ENCODE data around the gene DPAGT1. TPM values are rescaled to one million over a fixed set of nuclear protein-coding genes. Genes with fewer than 3 reads are reported as not detected.

DPAGT1 gene
- total and polyA plus RNA-seq, 2 of the 8 experiments (the other 6 are each of a cell fraction or from before 2014, with no cell fraction given), result 59.8 to 236 TPM

DNA sequence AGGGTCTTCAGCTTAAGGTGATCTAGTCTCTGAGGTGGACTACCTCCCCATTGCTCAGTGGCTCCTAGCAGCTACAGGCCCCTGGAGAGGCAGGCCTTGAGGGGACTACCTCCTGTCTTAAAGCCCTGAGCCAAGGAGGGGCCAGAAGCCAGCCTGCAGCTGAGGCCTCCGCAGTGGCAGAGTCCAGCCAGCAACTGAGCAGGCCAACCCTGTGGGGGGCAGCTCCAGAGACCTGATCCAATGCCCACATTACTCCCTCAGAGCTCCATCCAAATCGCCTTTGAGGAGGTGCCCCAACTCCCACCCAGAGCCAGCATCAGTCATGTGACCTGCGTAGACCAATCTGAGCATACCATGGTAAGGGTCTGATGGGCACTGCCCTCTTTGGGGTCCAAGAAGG lies 8.2 kb upstream of the DPAGT1 start:
- Histone ChIP-seq H4K20me1 (replicated peaks in 1 of 2; ENCODE audit: control insufficient read depth in 1 of 2, insufficient read depth in 2 of 2, low read length in 2 of 2) (peaks cover 0 to 4% of the 10 kb centered on the region in 2 experiments), H2AK5ac (ENCODE audit: low read depth, low read length) (no peak overlapping the region), H2BK15ac (ENCODE audit: low read length) (no peak overlapping the region), H3K4ac (replicated peaks; ENCODE audit: insufficient read length, low read depth, low read length) (no peak overlapping the region), H3K79me1 (ENCODE audit: low read depth, low read length) (no peaks in the 10 kb centered on the region; the same call in 1 of the 2 replicates), H4K8ac (ENCODE audit: extremely low read depth, insufficient read depth, low read length) (no peak overlapping the region), H3K4me2 (ENCODE audit: insufficient read depth in 1 of 2, low read depth in 2 of 2, low read length in 2 of 2) (no peak overlapping the region), H3K79me2 (ENCODE audit: control insufficient read depth in 1 of 2, insufficient read depth in 2 of 2, low read length in 2 of 2) (no peaks in the 10 kb centered on the region), H2BK20ac (ENCODE audit: low read length) (no peak overlapping the region), H3K36me3 (ENCODE audit: control insufficient read depth in 2 of 4, insufficient read depth in 4 of 4, low read length in 3 of 4) (no peaks in the 10 kb centered on the region; a peak in 1 of 8 replicates), H2BK12ac (ENCODE audit: low read depth, low read length) (no peak overlapping the region), H3K9me3 (ENCODE audit: insufficient read depth in 2 of 2, low read depth in 1 of 2, low read length in 1 of 2) (no peaks in the 10 kb centered on the region), H3K23ac (ENCODE audit: insufficient read length) (no peak overlapping the region), H3K27ac (ENCODE audit: low read depth, low read length) (no peak overlapping the region), H4K5ac (ENCODE audit: insufficient read length, low read depth, low read length) (no peak overlapping the region), H3K9ac (replicated peaks in 1 of 4; ENCODE audit: extremely low read depth in 1 of 4, low read depth in 3 of 4, low read length in 3 of 4) (no peak overlapping the region), H3K14ac (ENCODE audit: insufficient read length) (no peak overlapping the region), H2BK5ac (ENCODE audit: low read depth, low read length) (no peak overlapping the region), H2BK120ac (replicated peaks; ENCODE audit: low read depth, low read length) (no peak overlapping the region), H3K27me3 (replicated peaks in 1 of 4; ENCODE audit: control insufficient read depth in 3 of 4, extremely low read depth in 1 of 4, insufficient read depth in 3 of 4, low read length in 3 of 4) (peaks cover 2 to 20% (median 15%) of the 10 kb centered on the region in 4 experiments), H2AFZ (ENCODE audit: low read length) (no peak overlapping the region), H3K4me1 (replicated peaks in 1 of 4; ENCODE audit: control insufficient read depth in 3 of 4, insufficient read depth in 4 of 4, low read length in 3 of 4) (peaks cover 0 to 20% (median 5%) of the 10 kb centered on the region in 4 experiments; a peak in 5 of 7 replicates), H3K23me2 (ENCODE audit: low read depth, low read length) (peaks cover 12% of the 10 kb centered on the region), H3K4me3 (ENCODE audit: extremely low read depth in 1 of 4, insufficient read depth in 2 of 4, low read depth in 3 of 4, low read length in 4 of 4) (no peak overlapping the region), H3K18ac (ENCODE audit: extremely low read depth, low read length) (no peak overlapping the region), H4K91ac (replicated peaks; ENCODE audit: insufficient read length, low read length) (no peak overlapping the region), H3K56ac (replicated peaks; ENCODE audit: insufficient read length, low read depth, low read length) (no peak overlapping the region)
- ChIA-PET CTCF (ENCODE audit: partially characterized antibody) (interaction anchor here (0.6 to 5.4 kb wide), 9 partner anchors 10 to 212 kb away, joined by 3 to 26 read pairs (median 6); partner anchors contain the start of gene HINFP), POLR2A (ENCODE audit: partially characterized antibody) (interaction anchor here (0.6 to 10.6 kb wide), 7 partner anchors 8 to 162 kb away, joined by 3 to 139 read pairs (median 6); partner anchors contain the start of genes DPAGT1, HINFP and HMBS)
- DNase-seq (ENCODE audit: low read depth in 1 of 2, low spot score in 2 of 2) (no peak), FAIRE-seq (no peak)
- WGBS, 2 experiments (ENCODE audit: extremely low coverage in 1 of 2, insufficient coverage in 1 of 2, insufficient read length in 1 of 2, insufficient replicate concordance in 2 of 2, low coverage in 1 of 2, low lambda C conversion rate in 2 of 2, missing lambda C conversion rate in 1 of 2), result 81% methylated on average over 3 of the region's 3 CpGs; no CpG with 5 or more reads in 1 of the 2 experiments
- TF ChIP-seq KDM1A (IDR thresholded peaks at IDR 0.05; ENCODE audit: borderline replicate concordance, low read length) (no peak), POLR2A (IDR thresholded peaks at IDR 0.05; ENCODE audit: control extremely low read depth in 1 of 2, low read depth in 2 of 2, low read length in 2 of 2) (no peak), RFX5 (IDR thresholded peaks at IDR 0.05; ENCODE audit: borderline replicate concordance, low read depth, low read length) (no peak), ZNF274 (IDR thresholded peaks at IDR 0.05; ENCODE audit: borderline replicate concordance, extremely low read depth, low read length) (no peak), SIX5 (IDR thresholded peaks at IDR 0.05; ENCODE audit: low read depth, low read length) (no peak), EGR1 (IDR thresholded peaks at IDR 0.05; ENCODE audit: borderline replicate concordance, low read depth, low read length) (no peak), SRF (IDR thresholded peaks at IDR 0.05; ENCODE audit: low read depth, low read length) (no peak), CTBP2 (IDR thresholded peaks at IDR 0.05; ENCODE audit: borderline replicate concordance, insufficient read depth, insufficient read length, low read length) (no peak)
- TF ChIP-seq, protein P1, sequence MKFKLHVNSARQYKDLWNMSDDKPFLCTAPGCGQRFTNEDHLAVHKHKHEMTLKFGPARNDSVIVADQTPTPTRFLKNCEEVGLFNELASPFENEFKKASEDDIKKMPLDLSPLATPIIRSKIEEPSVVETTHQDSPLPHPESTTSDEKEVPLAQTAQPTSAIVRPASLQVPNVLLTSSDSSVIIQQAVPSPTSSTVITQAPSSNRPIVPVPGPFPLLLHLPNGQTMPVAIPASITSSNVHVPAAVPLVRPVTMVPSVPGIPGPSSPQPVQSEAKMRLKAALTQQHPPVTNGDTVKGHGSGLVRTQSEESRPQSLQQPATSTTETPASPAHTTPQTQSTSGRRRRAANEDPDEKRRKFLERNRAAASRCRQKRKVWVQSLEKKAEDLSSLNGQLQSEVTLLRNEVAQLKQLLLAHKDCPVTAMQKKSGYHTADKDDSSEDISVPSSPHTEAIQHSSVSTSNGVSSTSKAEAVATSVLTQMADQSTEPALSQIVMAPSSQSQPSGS (IDR thresholded peaks at IDR 0.05; ENCODE audit: low read length), result no peak
- TF ChIP-seq, protein P2, sequence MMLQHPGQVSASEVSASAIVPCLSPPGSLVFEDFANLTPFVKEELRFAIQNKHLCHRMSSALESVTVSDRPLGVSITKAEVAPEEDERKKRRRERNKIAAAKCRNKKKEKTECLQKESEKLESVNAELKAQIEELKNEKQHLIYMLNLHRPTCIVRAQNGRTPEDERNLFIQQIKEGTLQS (IDR thresholded peaks at IDR 0.05; ENCODE audit: insufficient read depth, low read depth, low read length), result no peak
- TF ChIP-seq, protein P3, sequence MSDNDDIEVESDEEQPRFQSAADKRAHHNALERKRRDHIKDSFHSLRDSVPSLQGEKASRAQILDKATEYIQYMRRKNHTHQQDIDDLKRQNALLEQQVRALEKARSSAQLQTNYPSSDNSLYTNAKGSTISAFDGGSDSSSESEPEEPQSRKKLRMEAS (IDR thresholded peaks at IDR 0.05), result no peak
